Prostate gland (tissue), 2 donors: Measurements from ENCODE around the gene OR51V1.

Experiments used
- POLR2AphosphoS5 ChIP-seq: sonication (generic); formaldehyde crosslinking; IDR thresholded peaks from one replicate; pipeline ENCODE4 v1.6.1; 2017; ENCODE audit warnings: antibody characterized with exemption
- TF ChIP-seq, protein P1 (sequence below), 4 experiments: fragments of 200-600 bp in 2 of 4; fragments of 450-650 bp in 2 of 4; sonication (generic) in 2 of 4; IDR thresholded peaks; 1 replicate in 3 of 4; 2 replicates in 1 of 4; pipeline ENCODE4 v1.5.1; 2016 to 2019; ENCODE audit warnings: antibody characterized with exemption in 4 of 4, mild to moderate bottlenecking in 2 of 4, moderate library complexity in 2 of 4

- TF ChIP-seq, protein P1, sequence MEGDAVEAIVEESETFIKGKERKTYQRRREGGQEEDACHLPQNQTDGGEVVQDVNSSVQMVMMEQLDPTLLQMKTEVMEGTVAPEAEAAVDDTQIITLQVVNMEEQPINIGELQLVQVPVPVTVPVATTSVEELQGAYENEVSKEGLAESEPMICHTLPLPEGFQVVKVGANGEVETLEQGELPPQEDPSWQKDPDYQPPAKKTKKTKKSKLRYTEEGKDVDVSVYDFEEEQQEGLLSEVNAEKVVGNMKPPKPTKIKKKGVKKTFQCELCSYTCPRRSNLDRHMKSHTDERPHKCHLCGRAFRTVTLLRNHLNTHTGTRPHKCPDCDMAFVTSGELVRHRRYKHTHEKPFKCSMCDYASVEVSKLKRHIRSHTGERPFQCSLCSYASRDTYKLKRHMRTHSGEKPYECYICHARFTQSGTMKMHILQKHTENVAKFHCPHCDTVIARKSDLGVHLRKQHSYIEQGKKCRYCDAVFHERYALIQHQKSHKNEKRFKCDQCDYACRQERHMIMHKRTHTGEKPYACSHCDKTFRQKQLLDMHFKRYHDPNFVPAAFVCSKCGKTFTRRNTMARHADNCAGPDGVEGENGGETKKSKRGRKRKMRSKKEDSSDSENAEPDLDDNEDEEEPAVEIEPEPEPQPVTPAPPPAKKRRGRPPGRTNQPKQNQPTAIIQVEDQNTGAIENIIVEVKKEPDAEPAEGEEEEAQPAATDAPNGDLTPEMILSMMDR (IDR thresholded peaks at IDR 0.05): no peak
- no peak for TF ChIP-seq POLR2AphosphoS5
Observed at GRCh38 chr11:5171856-5172255, 28.6 kb downstream of the OR51V1 start.
